CD4-positive, alpha-beta T cell treated with Interferon gamma for 1 hour (primary cell): ENCODE results near the gene TMEM132A.

Source experiments
- DNase-seq: peaks from one replicate; pipeline ENCODE4 v3.0.0-alpha.2; 2020

Gene TMEM132A

DNA sequence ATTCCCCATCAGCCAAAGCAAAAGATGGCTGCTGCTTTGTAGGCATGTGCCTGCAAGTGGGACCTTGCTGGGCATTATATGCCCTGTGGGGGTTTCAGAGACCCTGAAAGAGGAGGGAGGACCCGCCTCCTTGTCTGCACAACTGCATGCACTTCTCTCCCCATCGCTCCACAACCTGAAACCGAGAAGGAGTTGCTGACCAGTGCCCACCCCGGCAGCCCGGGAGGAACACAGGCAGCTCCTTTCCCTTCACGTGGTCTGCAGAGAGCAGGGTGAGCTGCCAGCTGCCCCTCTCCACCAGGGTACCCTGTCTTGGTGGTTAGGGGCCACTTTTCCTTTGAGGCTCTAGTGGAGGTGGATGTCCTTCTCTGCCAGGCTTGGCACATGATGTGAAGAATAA, 1.4 kb upstream of the TMEM132A start:
- no peak for DNase-seq

DNA sequence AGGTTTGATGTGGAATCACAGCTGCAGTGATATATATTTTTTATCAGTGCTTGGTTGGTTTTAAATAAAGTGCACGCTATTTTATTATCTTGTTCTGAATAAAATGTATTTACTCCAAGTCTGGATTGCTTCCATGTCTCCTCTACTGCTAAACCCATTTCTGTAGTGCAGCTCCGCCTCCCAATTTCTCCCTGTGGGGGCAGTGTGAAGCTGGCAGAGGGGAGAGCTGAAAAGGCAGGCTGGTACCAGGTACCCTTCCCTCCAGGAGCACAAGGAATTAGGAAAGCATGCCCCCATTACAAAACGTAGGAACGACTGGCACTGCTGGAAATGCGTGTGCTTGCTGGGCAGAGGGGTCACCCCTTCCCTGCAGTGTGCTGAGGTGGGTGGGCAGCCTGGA, 934 bp upstream of the TMEM132A start:
- DNase-seq, result no peak

DNA sequence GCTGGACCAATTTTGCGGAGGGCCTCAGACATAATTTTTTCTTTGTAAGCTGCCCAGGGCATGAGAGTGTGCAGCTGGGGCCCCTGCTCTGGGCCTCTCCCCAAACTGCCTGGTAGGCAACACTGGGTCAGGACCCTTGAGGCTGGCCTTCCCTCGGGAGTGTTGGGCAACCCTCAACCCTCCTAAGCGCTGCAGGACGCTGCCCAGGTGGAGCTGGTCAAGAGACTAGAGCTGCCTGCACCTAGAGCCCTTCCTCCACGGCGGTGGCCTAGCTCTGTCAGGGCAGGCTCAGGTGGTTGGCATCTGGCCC, 505 bp upstream of the TMEM132A start:
- no peak for DNase-seq

DNA sequence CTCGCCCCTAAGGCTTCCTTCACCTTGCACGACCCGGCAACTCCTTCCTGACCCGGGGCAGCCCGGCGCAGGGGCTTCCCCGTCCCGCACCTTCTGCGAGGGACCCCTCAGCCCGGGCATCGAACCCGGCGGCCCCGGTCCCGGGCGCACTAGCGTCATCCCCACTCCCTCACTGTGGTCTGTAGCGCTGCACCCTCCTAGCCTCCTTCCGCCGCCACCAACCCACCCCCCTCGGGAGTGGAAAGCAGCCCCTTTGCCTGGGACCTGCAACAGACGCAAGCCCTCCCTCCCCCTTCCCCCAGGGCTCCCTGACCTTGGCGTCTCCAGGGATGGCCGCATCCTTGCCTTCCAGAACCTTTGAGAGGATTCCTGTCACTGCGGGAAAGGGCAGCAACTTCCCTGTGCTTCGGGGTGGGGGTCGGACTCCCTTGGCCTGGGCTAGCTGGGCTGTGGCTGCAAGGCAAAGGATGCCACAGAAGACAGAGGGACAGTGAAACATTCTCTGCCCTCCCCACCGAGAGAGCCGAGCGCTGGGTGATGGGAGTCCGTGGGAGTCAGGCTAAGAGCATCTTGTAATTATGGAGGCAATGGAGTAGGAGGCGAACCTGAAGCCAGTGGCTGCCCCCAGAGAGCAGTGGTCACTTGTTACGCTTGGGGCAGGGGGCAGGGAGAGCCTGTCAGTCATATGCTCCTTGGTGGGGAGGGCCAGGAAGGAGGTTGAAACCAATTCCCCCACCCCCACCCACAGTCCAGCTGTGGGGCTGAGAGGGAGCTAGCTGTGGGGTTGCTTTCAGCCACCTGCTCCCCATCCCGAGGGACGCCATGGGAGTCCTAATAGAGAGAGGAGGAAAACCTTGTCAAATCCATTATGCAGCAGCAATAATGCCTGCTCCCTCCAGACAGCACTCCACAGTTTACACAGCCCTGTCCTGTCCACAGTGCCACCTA, 920 bp downstream of the TMEM132A start:
- DNase-seq, result no peak

DNA sequence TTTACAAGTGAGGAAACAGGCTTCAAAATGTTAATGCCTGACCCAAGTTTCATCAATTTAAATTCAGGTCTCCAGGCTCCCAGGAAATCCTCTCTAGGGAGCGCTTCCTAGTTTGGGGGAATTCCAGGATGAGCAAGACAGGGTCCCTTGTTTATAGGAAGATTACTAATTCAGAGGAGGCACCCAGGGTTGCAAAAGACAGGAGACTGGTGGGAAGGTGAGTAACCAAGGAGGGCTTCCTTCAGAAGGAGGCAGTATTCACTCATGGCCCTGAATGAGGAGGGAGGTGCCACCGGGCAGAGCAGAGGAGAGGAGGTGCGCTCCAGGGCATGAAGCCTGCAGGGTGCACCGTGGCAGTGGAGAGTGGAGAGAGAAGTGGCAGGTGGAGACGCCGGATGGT, 1.6 kb downstream of the TMEM132A start:
- no peak for DNase-seq

DNA sequence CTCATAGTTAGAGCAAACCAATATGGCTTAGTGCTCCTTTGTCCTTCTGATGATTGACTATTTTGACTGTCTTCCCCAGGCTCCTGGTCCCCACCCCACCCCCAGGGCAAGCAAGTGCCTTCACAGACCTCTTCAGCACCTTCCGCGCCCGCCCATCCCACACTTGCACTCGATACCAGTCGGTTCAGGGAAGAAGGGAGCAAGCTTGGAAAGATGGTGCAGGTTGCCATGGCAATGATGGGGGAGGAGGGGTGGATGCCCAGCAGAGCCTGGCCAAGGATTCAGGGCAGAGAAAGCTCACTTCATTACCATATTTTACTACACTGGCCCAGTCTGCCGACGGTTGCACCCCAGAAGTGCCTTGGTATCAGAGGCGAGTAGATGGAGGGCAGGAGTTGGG, 2.2 kb downstream of the TMEM132A start:
- no peak for DNase-seq

DNA sequence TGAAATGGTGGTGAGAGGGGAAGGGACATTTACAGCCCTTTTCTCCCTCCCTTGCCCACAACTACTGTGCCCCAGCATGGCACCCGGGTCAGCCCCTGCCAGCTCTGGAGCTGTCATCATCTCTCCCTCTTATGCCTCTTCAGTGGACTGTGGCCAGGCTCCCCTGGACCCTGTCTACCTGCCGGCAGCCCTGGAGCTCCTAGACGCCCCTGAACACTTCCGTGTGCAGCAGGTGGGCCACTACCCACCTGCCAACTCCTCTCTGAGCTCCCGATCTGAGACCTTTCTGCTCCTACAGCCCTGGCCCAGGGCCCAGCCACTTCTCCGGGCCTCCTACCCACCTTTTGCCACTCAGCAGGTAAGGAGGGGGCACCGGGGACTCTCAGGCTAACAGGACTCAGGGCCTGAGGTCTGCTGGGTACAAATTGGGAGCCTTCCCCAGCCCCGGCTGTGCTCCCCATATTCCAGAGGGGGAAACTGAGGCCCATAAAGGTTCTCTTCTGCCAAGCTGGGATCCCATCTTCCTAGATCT, 2.9 kb downstream of the TMEM132A start:
- DNase-seq, result no peak

DNA sequence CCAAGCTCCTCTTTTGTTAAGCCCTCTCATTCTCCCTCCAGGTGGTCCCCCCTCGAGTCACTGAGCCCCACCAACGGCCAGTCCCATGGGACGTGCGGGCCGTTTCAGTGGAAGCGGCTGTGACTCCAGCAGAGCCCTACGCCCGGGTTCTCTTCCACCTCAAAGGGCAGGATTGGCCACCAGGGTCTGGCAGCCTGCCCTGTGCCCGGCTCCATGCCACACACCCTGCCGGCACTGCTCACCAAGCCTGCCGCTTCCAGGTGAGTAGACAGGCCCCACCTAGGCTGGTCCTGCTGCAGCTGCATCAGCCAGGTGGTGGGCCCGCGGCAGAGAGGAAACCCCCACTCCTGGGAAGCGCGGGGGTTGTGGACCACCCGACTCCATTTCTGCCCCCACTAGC, 3.3 kb downstream of the TMEM132A start:
- no peak for DNase-seq

DNA sequence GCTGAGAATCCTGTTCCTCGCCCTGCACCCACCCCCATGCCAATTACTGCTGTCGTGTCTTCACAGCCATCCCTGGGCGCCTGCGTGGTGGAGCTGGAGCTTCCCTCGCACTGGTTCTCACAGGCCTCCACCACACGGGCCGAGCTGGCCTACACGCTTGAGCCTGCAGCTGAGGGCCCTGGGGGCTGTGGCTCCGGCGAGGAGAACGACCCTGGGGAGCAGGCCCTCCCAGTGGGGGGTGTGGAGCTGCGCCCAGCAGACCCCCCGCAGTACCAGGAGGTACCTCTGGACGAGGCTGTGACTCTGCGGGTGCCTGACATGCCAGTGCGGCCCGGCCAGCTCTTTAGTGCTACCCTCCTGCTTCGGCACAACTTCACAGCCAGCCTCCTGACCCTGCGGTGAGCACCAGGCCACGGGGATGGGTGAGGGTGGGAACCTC, 4.3 kb downstream of the TMEM132A start:
- DNase-seq, result no peak

DNA sequence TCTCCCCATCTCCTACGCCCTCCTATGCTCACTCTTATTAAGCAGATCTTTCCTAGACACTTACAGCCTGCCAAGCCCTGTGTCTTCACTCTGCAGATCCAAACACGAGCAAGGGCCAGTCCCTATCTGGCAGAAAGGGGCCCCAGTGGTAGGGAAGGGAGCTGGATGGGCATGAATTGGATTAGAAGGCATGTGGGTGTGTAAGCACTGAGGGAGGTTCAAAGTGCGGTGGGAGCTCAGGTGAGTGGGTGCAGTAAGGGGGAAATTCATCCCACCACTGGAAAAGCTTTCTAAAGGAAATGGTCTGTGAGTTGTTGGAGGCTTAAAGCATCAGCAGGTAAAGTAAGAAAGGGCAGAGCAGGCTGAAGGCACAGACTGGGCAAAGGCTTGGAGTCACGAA, 5.5 kb downstream of the TMEM132A start:
- DNase-seq, result no peak

DNA sequence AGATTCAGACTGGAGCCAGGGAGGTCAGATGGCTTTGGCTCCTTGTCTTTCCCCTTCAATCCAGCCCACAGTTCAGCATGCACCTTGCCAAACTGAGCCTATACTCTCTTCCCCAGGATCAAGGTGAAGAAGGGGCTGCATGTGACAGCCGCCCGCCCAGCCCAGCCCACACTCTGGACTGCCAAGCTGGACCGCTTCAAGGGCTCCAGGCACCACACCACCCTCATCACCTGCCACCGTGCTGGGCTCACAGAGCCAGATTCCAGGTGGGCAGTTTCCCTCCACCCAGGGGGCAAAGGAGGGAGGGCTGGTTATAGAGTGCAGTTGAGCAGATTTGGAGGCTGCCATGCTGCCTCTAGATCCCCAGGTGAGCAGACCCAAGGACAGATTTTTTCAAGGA, 6.1 kb downstream of the TMEM132A start:
- DNase-seq, result no peak

DNA sequence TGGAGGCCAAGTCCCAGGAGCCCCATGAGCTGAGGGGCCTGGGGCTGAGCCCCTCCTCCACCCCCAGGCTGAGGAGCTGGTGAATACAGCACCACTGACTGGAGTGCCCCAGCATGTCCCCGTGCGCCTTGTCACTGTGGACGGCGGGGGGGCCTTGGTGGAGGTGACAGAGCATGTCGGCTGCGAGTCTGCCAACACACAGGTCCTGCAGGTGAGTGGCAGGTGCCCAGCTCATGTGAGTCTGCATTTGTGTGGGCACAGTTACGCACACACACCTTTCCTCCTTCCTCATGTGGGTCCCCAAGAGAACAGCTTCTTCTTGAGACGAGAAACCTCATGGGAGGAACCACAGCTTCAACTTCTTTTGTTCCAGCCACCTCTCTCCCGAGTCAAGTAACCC, 7.7 kb downstream of the TMEM132A start:
- peak; percentile 68 for DNase-seq

DNA sequence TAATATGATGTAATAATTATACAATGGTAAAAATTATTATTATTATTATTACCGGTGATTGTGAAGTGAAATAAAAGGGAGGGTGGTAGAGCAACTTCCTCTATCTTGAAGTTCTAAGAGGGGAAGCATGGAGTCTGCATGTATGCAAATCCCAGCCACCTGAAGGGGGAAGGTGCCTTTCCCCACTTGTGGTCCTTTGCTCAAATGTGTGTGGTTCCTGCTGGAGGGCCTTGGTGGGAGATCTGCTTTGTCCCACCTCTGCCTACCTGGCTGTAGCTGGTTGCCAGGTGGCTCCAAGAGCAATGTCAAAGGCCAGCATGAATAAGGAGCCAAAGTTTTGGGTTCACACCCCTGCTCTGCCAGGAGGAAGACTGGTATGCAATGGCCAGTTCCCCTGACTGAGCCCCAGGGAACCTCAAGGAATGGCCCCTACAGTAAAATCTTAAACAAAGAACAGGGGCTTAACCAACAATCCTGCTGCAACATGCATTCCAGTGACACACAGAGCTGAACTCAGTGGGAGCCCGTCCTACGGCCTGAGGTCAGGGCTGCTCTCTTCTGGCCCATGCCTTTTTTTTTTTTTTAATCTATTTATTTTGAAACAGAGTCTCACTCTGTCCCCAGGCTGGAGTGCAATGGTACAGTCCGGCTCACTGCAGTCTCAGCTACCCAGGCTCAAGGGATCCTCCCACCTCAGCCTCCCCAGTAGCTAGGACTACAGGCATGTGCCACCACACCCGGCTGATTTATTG, 8.5 kb downstream of the TMEM132A start:
- no peak for DNase-seq

DNA sequence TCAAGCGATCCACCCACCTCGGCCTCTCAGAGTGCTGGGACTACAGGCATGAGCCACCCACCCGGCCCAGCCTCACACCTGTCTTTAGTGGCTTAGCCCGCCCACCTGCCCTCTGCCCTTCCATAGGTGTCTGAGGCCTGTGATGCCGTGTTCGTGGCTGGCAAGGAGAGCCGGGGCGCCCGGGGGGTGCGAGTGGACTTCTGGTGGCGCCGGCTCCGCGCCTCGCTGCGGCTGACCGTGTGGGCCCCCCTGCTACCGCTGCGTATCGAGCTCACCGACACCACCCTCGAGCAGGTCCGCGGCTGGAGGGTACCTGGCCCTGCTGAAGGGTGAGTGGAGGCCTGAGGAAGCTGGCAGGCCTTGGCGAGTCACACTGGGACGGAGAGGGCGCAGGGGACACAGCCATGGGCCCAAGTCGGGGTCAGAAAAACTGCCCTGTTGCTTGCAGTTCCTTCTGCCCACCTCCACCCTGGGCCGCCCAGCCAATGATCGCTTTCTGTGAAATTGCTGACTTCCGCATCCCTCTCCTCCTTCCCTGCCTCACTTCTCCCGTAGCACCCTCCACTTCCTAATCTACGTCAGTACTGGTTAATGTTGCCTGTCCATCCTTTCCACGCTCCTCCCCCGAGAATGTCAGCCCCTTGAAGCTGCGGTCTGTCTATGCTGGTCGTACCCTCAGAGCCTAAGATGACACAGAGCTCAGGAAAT, 9.3 kb downstream of the TMEM132A start:
- no peak for DNase-seq

DNA sequence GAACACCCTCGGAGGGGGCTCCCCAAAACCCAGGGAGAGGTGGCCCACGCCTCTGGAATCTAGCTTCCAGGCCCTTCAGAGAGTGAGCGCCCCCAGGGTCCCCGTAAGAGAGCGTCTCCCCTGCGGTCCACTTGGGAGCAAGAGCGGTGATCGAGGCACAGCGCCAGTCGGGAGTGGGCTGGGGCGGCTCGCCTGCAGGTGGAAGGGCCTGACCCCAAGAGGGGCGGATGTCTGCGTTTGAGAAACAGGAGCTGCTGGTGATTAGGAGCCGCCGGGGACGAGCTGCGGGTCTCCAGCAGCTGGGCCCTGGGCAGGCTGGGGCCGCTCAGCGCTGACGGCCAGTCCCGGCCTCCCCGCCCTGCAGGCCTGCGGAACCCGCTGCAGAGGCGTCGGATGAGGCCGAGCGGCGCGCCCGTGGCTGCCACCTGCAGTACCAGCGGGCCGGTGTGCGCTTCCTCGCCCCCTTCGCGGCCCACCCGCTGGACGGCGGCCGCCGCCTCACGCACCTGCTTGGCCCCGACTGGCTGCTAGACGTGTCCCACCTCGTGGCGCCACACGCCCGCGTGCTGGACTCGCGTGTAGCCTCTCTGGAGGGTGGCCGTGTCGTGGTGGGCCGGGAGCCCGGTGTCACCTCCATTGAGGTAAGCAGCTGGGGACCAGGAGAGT, 10.0 kb downstream of the TMEM132A start:
- no peak for DNase-seq

DNA sequence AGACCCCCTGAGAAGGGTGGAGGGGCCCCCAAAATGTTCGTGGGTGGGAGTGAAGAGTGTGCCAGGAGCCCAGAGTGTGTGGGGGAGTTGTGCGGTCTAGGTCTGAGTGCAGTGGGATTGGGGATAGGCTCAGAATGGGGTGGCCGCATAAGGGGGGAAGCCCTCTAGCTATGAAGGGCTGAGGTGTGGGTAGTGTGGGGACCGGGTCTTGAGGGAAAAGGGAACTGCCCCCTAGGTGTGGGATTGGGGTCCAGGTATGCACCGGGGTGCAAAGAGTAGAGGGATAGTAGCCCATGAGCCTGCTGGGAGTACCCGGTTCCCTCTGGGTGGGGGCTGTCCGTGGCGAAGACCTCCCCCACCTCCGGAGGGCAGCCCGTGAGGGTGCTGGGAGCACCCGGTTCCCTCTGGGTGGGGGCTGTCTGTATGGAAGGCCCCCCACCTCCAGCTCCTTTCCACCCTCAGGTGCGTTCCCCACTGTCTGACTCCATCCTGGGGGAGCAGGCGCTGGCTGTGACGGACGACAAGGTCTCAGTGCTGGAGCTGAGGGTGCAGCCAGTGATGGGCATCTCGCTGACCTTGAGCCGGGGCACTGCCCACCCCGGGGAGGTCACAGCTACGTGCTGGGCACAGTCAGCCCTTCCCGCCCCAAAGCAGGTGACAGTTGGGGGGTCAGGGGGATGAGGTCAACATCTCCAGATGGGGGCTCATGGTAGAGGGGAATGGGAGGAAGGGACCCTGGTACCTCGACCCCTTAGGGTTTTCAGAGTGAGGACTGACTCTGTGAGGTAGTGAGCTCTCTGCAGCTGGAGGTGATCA, 10.7 kb downstream of the TMEM132A start:
- no peak for DNase-seq

DNA sequence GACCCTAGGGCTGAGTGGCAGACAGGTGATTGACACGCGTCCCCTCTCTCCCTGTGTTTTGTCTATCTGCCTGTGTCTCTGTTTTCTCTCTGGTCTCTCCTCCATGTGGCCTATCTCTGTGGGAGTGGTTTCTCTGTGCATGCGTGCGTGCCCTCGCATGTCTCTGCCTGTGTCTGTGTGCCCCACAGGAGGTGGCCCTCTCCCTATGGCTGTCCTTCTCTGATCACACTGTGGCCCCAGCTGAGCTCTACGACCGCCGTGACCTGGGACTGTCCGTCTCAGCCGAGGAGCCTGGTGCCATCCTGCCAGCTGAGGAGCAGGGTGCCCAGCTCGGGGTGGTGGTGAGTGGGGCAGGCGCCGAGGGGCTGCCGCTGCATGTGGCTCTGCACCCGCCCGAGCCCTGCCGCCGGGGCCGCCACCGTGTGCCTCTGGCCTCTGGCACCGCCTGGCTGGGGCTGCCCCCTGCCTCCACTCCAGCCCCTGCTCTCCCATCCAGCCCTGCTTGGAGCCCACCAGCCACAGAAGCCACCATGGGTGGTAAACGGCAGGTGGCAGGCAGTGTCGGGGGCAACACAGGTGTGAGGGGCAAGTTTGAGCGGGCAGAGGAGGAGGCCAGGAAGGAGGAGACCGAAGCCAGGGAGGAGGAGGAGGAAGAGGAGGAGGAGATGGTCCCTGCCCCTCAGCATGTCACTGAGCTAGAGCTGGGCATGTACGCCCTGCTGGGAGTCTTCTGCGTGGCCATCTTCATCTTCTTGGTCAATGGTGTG, 11.6 kb downstream of the TMEM132A start:
- DNase-seq, result no peak

DNA sequence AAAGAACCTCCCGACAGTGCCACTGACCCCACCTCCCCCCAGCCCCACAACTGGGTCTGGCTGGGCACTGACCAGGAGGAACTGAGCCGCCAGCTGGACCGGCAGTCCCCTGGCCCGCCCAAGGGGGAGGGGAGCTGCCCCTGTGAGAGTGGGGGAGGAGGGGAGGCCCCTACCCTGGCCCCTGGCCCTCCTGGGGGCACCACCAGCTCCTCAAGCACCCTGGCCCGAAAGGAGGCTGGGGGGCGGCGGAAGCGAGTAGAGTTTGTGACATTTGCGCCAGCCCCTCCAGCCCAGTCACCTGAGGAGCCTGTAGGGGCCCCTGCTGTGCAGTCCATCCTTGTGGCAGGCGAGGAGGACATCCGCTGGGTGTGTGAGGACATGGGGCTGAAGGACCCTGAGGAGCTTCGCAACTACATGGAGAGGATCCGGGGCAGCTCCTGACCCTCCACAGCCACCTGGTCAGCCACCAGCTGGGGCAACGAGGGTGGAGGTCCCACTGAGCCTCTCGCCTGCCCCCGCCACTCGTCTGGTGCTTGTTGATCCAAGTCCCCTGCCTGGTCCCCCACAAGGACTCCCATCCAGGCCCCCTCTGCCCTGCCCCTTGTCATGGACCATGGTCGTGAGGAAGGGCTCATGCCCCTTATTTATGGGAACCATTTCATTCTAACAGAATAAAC, 12.3 kb downstream of the TMEM132A start:
- DNase-seq, result no peak

DNA sequence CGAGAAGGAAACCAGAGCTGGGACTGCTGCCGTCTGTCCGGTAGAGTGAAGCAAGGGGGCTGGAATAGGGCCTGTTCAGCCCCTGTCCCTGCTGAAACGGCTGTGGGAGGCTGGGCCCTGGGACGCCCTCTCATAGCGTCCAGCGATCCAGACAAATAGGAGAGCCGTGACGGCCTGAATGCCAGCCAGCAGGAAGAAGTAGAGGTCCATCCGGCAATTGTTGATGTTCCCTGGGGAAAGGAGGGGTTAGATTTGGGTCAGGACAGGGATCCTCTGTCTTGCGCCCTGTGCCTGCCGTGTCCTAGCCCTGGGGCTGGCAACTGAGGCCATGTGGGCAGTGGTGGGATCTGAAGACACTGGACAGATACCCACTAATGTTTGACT, 12.9 kb downstream of the TMEM132A start:
- no peak for DNase-seq

DNA sequence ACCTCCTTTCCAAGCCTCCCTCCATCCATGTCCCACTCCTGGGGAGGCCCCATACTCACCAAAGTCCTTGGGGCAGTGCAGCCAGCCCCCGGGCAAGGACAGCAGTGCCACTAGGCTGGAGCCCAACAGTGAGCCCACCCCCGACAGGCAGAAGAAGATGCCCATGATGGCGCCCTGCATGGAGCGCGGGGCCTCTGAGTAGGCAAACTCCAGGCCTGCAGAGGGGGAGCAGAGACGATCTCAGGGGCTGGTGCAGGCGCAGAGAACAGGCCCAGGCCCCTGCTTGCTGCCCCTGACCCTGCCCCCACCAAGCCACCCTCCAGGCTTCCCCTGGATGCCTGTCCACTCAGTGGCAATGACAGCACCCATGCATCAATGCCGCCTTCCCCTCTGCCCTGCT, 13.6 kb downstream of the TMEM132A start:
- no peak for DNase-seq

DNA sequence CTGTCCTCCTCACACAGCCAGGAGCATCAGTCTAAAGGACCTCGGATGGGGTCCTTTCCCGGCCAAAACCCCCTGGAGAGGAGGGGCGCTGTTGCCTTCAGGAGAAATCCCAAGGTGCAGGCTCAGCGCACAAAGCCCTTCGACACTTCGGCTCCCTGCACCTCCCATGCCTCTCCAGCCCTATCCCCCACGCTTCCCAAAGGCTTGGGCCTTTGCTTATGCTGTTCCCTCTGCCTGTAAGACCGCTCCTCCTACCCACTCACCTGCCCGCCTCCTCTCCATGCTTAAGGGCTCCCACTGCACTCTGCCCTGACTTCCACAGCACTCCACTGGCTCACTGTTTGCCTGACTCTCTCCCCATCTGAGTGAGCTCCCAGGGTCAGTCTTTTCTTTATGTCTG, 14.2 kb downstream of the TMEM132A start:
- DNase-seq, result no peak
